ENCODE results near the gene NNAT.

DNA sequence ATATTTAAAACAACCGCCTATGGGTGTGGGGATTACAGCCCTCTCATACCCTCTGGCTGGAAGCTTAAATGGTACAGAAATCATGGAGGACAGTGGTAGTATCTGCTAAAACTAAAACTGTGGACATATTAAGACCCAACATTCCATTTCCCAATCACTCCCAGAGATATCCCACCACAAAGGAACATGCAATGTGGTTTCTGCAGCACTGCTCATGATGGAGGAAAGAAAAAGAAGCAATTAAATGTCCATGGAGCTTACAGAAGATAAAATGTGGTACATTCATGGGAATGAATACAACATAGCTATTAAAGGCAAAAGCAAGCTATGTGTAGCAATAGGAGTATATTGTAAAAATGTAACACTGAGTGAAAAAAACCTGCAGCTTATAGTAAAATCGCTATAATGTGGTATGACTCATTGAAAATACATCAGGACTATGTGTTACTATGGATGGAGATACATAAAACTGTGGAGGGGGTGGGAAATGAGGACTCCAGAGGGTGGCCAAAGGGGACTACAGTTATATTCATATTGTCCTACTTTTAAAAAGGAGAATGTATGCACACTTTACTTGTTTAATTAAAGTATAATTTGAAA is 22.9 kb upstream of the NNAT start:
- TF ChIP-seq EZH2 (IDR thresholded peaks at IDR 0.05; ENCODE audit: borderline replicate concordance, low read depth, low read length, severe bottlenecking) (no peak), POLR2AphosphoS5 (IDR thresholded peaks at IDR 0.05; ENCODE audit: insufficient read depth, low read depth, low read length) (no peak), JUN (IDR thresholded peaks at IDR 0.05; ENCODE audit: borderline replicate concordance, insufficient read depth, insufficient read length, low read depth) (no peak), GATA2 (IDR thresholded peaks at IDR 0.05; ENCODE audit: insufficient read depth, insufficient read length, low read depth, low read length) (no peak), POLR2A (IDR thresholded peaks at IDR 0.05; ENCODE audit: low read depth, low read length) (no peak)
- TF ChIP-seq, protein P1, sequence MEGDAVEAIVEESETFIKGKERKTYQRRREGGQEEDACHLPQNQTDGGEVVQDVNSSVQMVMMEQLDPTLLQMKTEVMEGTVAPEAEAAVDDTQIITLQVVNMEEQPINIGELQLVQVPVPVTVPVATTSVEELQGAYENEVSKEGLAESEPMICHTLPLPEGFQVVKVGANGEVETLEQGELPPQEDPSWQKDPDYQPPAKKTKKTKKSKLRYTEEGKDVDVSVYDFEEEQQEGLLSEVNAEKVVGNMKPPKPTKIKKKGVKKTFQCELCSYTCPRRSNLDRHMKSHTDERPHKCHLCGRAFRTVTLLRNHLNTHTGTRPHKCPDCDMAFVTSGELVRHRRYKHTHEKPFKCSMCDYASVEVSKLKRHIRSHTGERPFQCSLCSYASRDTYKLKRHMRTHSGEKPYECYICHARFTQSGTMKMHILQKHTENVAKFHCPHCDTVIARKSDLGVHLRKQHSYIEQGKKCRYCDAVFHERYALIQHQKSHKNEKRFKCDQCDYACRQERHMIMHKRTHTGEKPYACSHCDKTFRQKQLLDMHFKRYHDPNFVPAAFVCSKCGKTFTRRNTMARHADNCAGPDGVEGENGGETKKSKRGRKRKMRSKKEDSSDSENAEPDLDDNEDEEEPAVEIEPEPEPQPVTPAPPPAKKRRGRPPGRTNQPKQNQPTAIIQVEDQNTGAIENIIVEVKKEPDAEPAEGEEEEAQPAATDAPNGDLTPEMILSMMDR (IDR thresholded peaks at IDR 0.05; ENCODE audit: extremely low read depth in 1 of 2, insufficient read depth in 1 of 2, low read depth in 1 of 2, low read length in 2 of 2) = no peak
- TF ChIP-seq, protein P2, sequence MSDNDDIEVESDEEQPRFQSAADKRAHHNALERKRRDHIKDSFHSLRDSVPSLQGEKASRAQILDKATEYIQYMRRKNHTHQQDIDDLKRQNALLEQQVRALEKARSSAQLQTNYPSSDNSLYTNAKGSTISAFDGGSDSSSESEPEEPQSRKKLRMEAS (IDR thresholded peaks at IDR 0.05; ENCODE audit: insufficient read depth, insufficient read length) = no peak

Measured in endothelial cell of umbilical vein (primary cell).